Osteoblast (primary cell): ENCODE measurements around the gene ONECUT1. TPM values are rescaled to one million over a fixed set of nuclear protein-coding genes. Genes with fewer than 3 reads are reported as not detected.

Source experiments
- DNase-seq: peaks from one replicate; pipeline ENCODE4 v3.0.0; 2011; ENCODE audit warnings: low spot score, mixed read lengths; ENCODE audit not compliant: insufficient read length; ENCODE audit errors: missing footprints
- H2AFZ ChIP-seq: 2 replicates; pipeline ENCODE4 v1.6.0; 2011; ENCODE audit warnings: mild to moderate bottlenecking, low read length
- H3K27ac ChIP-seq: 2 replicates; pipeline ENCODE4 v1.5.1; 2011; ENCODE audit warnings: mild to moderate bottlenecking, low read depth, low read length, moderate library complexity
- H3K27me3 ChIP-seq: 2 replicates; pipeline ENCODE4 v1.6.0; 2012; ENCODE audit warnings: mild to moderate bottlenecking, control low read depth, inconsistent platforms, low read length, moderate library complexity; ENCODE audit not compliant: insufficient read depth
- H3K36me3 ChIP-seq: 2 replicates; pipeline ENCODE4 v1.5.1; 2011; ENCODE audit warnings: mild to moderate bottlenecking, low read length, control low read depth, moderate library complexity; ENCODE audit not compliant: insufficient read depth
- H3K4me1 ChIP-seq: 2 replicates; pipeline ENCODE4 v1.5.1; 2011; ENCODE audit warnings: mild to moderate bottlenecking, low read length, control low read depth, moderate library complexity; ENCODE audit not compliant: insufficient read depth
- H3K4me2 ChIP-seq: 2 replicates; pipeline ENCODE4 v1.6.0; 2011; ENCODE audit warnings: mild to moderate bottlenecking, low read length; ENCODE audit not compliant: insufficient read depth
- H3K4me3 ChIP-seq: fragments of 200-600 bp; sonication (generic); 3 replicates; pipeline ENCODE4 v1.5.1; 2012; ENCODE audit warnings: mild to moderate bottlenecking, low read length, inconsistent platforms; ENCODE audit not compliant: insufficient read depth
- H3K79me2 ChIP-seq: 2 replicates; pipeline ENCODE4 v1.6.0; 2012; ENCODE audit warnings: mild to moderate bottlenecking, low read length, control low read depth, inconsistent platforms; ENCODE audit not compliant: insufficient read depth
- H3K9me3 ChIP-seq: 2 replicates; pipeline ENCODE4 v1.5.1; 2011; ENCODE audit warnings: low read depth, low read length, control low read depth
- H4K20me1 ChIP-seq: 2 replicates; pipeline ENCODE4 v1.6.0; 2012; ENCODE audit warnings: mild to moderate bottlenecking, low read length, control low read depth; ENCODE audit not compliant: insufficient read depth
- total RNA-seq: library from RNA; depleted of rRNA; stranded (reverse); fragments of >200 nt; gene quantifications from 2 replicates; pipeline ENCODE4 v1.2.3, GENCODE V29; 2012
- TF ChIP-seq, protein P1 (sequence below): IDR thresholded peaks from 2 replicates; pipeline ENCODE4 v1.5.1; 2011; ENCODE audit warnings: mild to moderate bottlenecking, low read depth, low read length, moderate library complexity; ENCODE audit errors: extremely low read depth

Gene ONECUT1
- total RNA-seq, 1 donor: not detected

DNA sequence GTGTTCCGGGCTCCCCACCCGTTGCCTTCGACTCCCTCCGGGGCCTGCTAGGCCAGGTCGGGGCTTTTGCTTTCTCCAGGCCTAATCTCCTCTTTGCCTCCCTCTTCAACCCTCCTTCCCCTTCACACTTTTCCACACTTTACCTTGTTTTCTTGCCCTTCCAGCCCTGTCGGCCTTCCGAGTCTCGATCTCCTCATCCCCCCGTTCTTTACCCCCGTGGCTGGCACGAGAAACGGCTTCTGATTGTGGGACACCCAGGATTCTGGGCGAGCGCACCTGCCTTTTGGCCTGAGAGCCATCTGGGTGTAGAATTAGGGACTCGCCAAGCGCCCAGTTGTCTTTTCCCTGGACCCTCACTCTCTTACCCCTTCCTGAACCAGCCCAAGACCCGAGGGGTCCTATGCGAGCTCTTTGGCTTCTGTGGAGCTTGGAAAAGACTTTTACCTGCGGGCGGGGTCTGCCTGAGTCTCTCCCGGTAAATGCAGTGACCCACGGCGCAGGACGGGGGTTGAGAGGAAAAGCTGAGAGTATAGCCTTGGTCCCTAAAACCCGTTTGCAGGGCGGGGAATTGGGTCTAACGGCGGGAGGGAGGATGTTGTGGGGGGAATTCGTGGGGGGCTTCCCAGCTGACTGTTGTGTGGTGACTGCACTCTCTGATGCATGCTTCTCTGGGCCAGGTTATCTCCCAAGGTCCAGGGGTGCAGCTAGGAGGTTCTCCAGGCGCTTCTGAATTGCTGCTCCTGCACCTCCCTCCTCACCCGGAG is 5.5 kb upstream of the ONECUT1 start:
- Histone ChIP-seq H3K79me2 (no peaks in the 10 kb centered on the region), H3K36me3 (no peaks in the 10 kb centered on the region), H3K4me2 (no peak overlapping the region), H3K27ac (no peak overlapping the region), H3K27me3 (peaks cover 93% of the 10 kb centered on the region), H3K4me1 (no peaks in the 10 kb centered on the region), H4K20me1 (no peaks in the 10 kb centered on the region), H2AFZ (no peak overlapping the region), H3K4me3 (no peak overlapping the region), H3K9me3 (no peaks in the 10 kb centered on the region)
- TF ChIP-seq, protein P1, sequence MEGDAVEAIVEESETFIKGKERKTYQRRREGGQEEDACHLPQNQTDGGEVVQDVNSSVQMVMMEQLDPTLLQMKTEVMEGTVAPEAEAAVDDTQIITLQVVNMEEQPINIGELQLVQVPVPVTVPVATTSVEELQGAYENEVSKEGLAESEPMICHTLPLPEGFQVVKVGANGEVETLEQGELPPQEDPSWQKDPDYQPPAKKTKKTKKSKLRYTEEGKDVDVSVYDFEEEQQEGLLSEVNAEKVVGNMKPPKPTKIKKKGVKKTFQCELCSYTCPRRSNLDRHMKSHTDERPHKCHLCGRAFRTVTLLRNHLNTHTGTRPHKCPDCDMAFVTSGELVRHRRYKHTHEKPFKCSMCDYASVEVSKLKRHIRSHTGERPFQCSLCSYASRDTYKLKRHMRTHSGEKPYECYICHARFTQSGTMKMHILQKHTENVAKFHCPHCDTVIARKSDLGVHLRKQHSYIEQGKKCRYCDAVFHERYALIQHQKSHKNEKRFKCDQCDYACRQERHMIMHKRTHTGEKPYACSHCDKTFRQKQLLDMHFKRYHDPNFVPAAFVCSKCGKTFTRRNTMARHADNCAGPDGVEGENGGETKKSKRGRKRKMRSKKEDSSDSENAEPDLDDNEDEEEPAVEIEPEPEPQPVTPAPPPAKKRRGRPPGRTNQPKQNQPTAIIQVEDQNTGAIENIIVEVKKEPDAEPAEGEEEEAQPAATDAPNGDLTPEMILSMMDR: no peak
- DNase-seq: peak; percentile 50

DNA sequence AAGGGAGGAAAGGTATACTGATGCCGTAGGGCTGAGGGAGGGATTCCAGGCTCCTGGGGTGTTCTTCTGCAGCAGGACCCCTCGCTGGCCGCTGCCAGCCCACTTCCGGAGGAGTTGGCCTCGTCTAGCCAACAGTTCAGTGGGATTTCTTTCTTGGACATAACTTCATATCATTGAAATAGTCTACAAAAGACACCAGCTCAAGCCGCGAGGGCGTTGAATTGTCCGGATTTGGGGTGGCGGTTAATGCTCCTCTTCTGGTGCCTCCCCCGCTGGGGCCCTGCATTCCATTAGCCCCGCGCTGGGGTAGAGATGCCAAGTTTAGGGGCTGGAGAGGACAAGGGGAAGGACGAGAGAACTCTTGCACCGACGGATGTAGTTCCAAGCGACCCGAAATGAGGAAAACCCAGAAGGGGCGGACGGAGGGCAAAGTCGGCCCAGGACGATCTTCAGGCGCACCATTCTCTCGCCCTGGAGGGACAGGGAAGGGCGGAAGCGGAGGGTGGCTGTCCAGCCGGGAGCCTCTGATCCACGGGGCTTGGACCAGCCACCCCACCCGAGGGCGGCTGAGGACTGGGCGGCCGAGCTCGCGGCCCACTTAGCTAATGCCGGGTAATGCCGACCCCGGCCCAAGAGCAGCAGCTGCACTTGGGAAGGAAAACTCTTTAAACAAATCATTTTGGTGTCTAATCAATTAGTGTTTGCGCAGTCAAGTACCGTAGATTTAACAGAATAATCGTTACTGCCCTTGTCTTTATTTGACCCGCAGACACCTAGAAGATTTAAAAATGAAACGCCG is 4.7 kb upstream of the ONECUT1 start:
- Histone ChIP-seq H3K79me2 (no peaks in the 10 kb centered on the region), H3K4me3 (no peak overlapping the region), H3K27ac (no peak overlapping the region), H3K4me1 (no peaks in the 10 kb centered on the region), H3K36me3 (no peaks in the 10 kb centered on the region), H3K9me3 (no peaks in the 10 kb centered on the region), H3K4me2 (no peak overlapping the region), H4K20me1 (no peaks in the 10 kb centered on the region), H3K27me3 (peaks cover 85% of the 10 kb centered on the region), H2AFZ (no peak overlapping the region)
- DNase-seq: no peak
- TF ChIP-seq, protein P1: no peak

DNA sequence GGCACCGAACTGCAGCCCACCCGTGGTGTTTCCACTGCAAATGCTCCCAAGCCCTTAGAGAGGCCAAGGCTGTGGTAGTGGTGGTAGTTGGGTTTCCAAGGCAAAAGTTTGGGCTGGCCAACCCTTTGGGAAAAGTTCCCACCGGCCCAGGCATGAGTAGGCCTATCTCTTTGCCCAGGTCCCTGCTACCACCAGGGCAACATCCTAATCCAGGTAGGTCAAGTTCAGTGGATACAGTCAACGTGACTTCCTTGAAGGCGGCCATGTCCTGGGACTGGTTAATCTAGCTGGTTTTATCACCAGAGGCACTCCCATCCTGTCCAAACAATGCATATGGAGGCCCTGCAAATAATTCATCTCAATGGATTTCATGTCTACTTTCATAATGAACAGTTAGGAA is 1.6 kb upstream of the ONECUT1 start:
- Histone ChIP-seq H2AFZ (no peak overlapping the region), H3K9me3 (no peaks in the 10 kb centered on the region), H3K4me1 (no peaks in the 10 kb centered on the region), H3K4me3 (no peak overlapping the region), H3K27ac (no peak overlapping the region), H3K79me2 (no peaks in the 10 kb centered on the region), H3K4me2 (no peak overlapping the region), H3K36me3 (no peaks in the 10 kb centered on the region), H4K20me1 (no peaks in the 10 kb centered on the region), H3K27me3 (peaks cover 84% of the 10 kb centered on the region)
- TF ChIP-seq, protein P1: no peak
- DNase-seq: peak; percentile 82
